ENCODE results near the gene OR1E2. TPM values are rescaled to one million over a fixed set of nuclear protein-coding genes. Genes with fewer than 3 reads are reported as not detected.
A peak's percentile ranks its signal among the peaks of the same experiment; 100 is the strongest.

Gene OR1E2
- total RNA-seq, 2 experiments from 2014 or later: not detected

- ATAC-seq (peak; percentile 83), DNase-seq (peak; percentile 35)
- Mint-ChIP-seq H3K36me3 (ENCODE audit: low read depth) (no peaks in the 10 kb centered on the region), H3K27me3 (ENCODE audit: low read depth) (peaks cover 16% of the 10 kb centered on the region), H3K27ac (peak within 1 kb of the TSS; percentile 77), H3K4me3 (peak within 1 kb of the TSS; percentile 65), H3K4me1 (ENCODE audit: low read depth) (peaks cover 2% of the 10 kb centered on the region), H3K9me3 (ENCODE audit: insufficient read depth) (no peaks in the 10 kb centered on the region)
- POLR2A ChIA-PET: no interaction called here
- CTCF ChIA-PET: no interaction called here
Observed at GRCh38 chr17:3385869-3386816, 47.5 kb downstream of the OR1E2 start, which contains the start of gene OR3A2. OR3A2 (minus strand) TSS chr17:3386308.

Other genes with a start within 250 kb of the OR1E2 start
- gene OR1A2, start 236.3 kb downstream of the OR1E2 start, total RNA-seq: not detected
- not detected for gene OR1A1, start 226.2 kb downstream of the OR1E2 start, total RNA-seq
- under 1 TPM; 0.18 to 0.26 TPM for gene OR3A1, start 135.5 kb downstream of the OR1E2 start, total RNA-seq
- 1 to 10 TPM; 1.2 to 1.4 TPM for gene OR3A2, start 47.5 kb downstream of the OR1E2 start, total RNA-seq
- not detected for gene OR1E1, start 35.4 kb downstream of the OR1E2 start, total RNA-seq
- gene OR3A3, start 22.5 kb downstream of the OR1E2 start, total RNA-seq: not detected
- not detected for gene SPATA22, start 38.0 kb upstream of the OR1E2 start, total RNA-seq
- gene ASPA, start 42.2 kb upstream of the OR1E2 start, total RNA-seq: not detected
- gene TRPV3, start 124.0 kb upstream of the OR1E2 start, total RNA-seq: under 1 TPM; 0.31 to 0.37 TPM
- gene TRPV1, start 175.6 kb upstream of the OR1E2 start, total RNA-seq: 1 to 10 TPM; 4.2 to 4.3 TPM
- gene SHPK, start 202.4 kb upstream of the OR1E2 start, total RNA-seq: 10 to 100 TPM; 12.0 to 12.5 TPM
- gene CTNS, start 202.9 kb upstream of the OR1E2 start, total RNA-seq: 1 to 10 TPM; 7.7 to 9.7 TPM
- gene TAX1BP3, start 234.7 kb upstream of the OR1E2 start, total RNA-seq: 10 to 100 TPM; 16.1 to 18.0 TPM
- gene EMC6, start 235.0 kb upstream of the OR1E2 start, total RNA-seq: 10 to 100 TPM; 39.7 to 43.1 TPM